SK-N-SH treated with all-trans-retinoic acid at 6 μM for 48 hours (cell line): ENCODE results near the gene TTC39A.

Source experiments
- ATAC-seq: fragments of 200-7000 bp; cut with Tn5 transposase; 3 replicates; pipeline ENCODE4 v1.9.1; 2020; ENCODE audit warnings: mild to moderate bottlenecking, moderate library complexity
- ARNTL ChIP-seq: fragments of 450-650 bp; formaldehyde crosslinking; IDR thresholded peaks from 2 replicates; pipeline ENCODE4 v1.5.0; 2020; ENCODE audit warnings: low read depth, mild to moderate bottlenecking, moderate library complexity, borderline replicate concordance
- BACH2 ChIP-seq: fragments of 250-450 bp; sonication (Bioruptor Pico); IDR thresholded peaks from 2 replicates; pipeline ENCODE4 v1.9.0; 2021; ENCODE audit warnings: mild to moderate bottlenecking, borderline replicate concordance
- CSDC2 ChIP-seq: fragments of 250-450 bp; sonication (Bioruptor Pico); IDR thresholded peaks from 2 replicates; pipeline ENCODE4 v1.5.0; 2020; ENCODE audit warnings: mild to moderate bottlenecking, moderate library complexity
- GLIS3 ChIP-seq: fragments of 250-450 bp; sonication (Bioruptor Pico); IDR thresholded peaks from 2 replicates; pipeline ENCODE4 v1.5.0; 2020; ENCODE audit warnings: mild to moderate bottlenecking, moderate library complexity
- ISL1 ChIP-seq: fragments of 250-450 bp; sonication (Bioruptor Pico); IDR thresholded peaks from 2 replicates; pipeline ENCODE4 v2.1.2; 2022; ENCODE audit warnings: mild to moderate bottlenecking, moderate library complexity
- OSR1 ChIP-seq: fragments of 250-450 bp; sonication (Bioruptor Pico); IDR thresholded peaks from 2 replicates; pipeline ENCODE4 v1.8.0; 2022; ENCODE audit warnings: moderate library complexity, mild to moderate bottlenecking, inconsistent platforms
- PATZ1 ChIP-seq: fragments of 250-450 bp; sonication (Bioruptor Pico); IDR thresholded peaks from 2 replicates; pipeline ENCODE4 v1.8.0; 2020; ENCODE audit warnings: mild to moderate bottlenecking, moderate library complexity, borderline replicate concordance
- PPARA ChIP-seq: fragments of 250-450 bp; sonication (Bioruptor Pico); IDR thresholded peaks from 2 replicates; pipeline ENCODE4 v1.5.0; 2020; ENCODE audit warnings: mild to moderate bottlenecking, borderline replicate concordance
- RARB ChIP-seq: fragments of 250-450 bp; sonication (Bioruptor Pico); IDR thresholded peaks from 2 replicates; pipeline ENCODE4 v1.8.0; 2021; ENCODE audit warnings: mild to moderate bottlenecking, moderate library complexity
- TOX ChIP-seq: fragments of 250-450 bp; sonication (Bioruptor Pico); IDR thresholded peaks from 2 replicates; pipeline ENCODE4 v1.8.0; 2021; ENCODE audit warnings: mild to moderate bottlenecking, moderate library complexity, borderline replicate concordance
- ZC3H10 ChIP-seq: fragments of 250-450 bp; sonication (Bioruptor Pico); IDR thresholded peaks from 2 replicates; pipeline ENCODE4 v1.5.1; 2021; ENCODE audit warnings: mild to moderate bottlenecking, moderate library complexity
- ZFP3 ChIP-seq: fragments of 250-450 bp; sonication (Bioruptor Pico); IDR thresholded peaks from 2 replicates; pipeline ENCODE4 v1.5.0; 2020; ENCODE audit warnings: mild to moderate bottlenecking, moderate library complexity
- ZFP30 ChIP-seq: fragments of 450-650 bp; formaldehyde crosslinking; IDR thresholded peaks from 2 replicates; pipeline ENCODE4 v1.5.0; 2022; ENCODE audit warnings: mild to moderate bottlenecking, moderate library complexity
- ZNF8 ChIP-seq: fragments of 450-650 bp; formaldehyde crosslinking; IDR thresholded peaks from 2 replicates; pipeline ENCODE4 v1.5.0; 2020; ENCODE audit warnings: mild to moderate bottlenecking, moderate library complexity
- TF ChIP-seq, protein P1 (sequence below): fragments of 250-450 bp; sonication (Bioruptor Pico); IDR thresholded peaks from 2 replicates; pipeline ENCODE4 v1.8.0; 2021; ENCODE audit warnings: low read depth, mild to moderate bottlenecking, moderate library complexity, borderline replicate concordance
- TF ChIP-seq, protein P2 (sequence below): fragments of 250-450 bp; sonication (Bioruptor Pico); IDR thresholded peaks from 2 replicates; pipeline ENCODE4 v1.5.1; 2021; ENCODE audit warnings: mild to moderate bottlenecking, moderate library complexity

The TTC39A gene

GRCh38 chr1:51310871-51311613 is 19.3 kb downstream of the TTC39A start (continued):
- no peak for TF ChIP-seq BACH2 (CRISPR knock-in tag)
- TF ChIP-seq OSR1 (CRISPR knock-in tag): no peak
- TF ChIP-seq, protein P1, sequence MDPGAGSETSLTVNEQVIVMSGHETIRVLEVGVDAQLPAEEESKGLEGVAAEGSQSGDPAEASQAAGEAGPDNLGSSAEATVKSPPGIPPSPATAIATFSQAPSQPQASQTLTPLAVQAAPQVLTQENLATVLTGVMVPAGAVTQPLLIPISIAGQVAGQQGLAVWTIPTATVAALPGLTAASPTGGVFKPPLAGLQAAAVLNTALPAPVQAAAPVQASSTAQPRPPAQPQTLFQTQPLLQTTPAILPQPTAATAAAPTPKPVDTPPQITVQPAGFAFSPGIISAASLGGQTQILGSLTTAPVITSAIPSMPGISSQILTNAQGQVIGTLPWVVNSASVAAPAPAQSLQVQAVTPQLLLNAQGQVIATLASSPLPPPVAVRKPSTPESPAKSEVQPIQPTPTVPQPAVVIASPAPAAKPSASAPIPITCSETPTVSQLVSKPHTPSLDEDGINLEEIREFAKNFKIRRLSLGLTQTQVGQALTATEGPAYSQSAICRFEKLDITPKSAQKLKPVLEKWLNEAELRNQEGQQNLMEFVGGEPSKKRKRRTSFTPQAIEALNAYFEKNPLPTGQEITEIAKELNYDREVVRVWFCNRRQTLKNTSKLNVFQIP: no peak
- no peak for TF ChIP-seq GLIS3 (CRISPR knock-in tag)
- TF ChIP-seq, all 23 proteins: peak for 0

- TF ChIP-seq, protein P1: no peak
- TF ChIP-seq OSR1 (CRISPR knock-in tag): no peak
- no peak for TF ChIP-seq ZFP30 (CRISPR knock-in tag)
- TF ChIP-seq, protein P2, sequence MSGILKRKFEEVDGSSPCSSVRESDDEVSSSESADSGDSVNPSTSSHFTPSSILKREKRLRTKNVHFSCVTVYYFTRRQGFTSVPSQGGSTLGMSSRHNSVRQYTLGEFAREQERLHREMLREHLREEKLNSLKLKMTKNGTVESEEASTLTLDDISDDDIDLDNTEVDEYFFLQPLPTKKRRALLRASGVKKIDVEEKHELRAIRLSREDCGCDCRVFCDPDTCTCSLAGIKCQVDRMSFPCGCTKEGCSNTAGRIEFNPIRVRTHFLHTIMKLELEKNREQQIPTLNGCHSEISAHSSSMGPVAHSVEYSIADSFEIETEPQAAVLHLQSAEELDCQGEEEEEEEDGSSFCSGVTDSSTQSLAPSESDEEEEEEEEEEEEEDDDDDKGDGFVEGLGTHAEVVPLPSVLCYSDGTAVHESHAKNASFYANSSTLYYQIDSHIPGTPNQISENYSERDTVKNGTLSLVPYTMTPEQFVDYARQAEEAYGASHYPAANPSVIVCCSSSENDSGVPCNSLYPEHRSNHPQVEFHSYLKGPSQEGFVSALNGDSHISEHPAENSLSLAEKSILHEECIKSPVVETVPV (CRISPR knock-in tag): no peak
- no peak for ATAC-seq
Observed at GRCh38 chr1:51309291-51309690, 21.1 kb downstream of the TTC39A start.

DNA sequence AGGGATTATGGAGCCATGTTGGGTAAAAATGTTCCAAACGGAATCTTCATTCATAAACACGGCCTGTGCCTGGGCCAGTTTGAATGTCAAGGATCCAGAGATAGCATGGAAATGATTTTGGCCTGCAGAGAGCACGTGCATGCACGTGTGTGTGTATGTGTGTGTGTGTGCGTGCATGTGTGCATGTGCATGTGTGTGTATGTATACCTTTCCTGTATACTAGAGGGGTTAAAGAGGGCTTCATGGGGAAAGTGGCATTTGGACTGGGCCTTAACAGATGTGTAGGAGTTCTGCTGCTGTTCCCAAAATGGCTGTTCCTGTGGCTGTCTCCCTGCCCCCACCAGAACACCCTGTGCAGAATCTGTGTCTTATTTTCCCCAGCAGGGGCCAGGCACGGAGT is 21.7 kb downstream of the TTC39A start:
- ATAC-seq: no peak
- TF ChIP-seq BACH2 (CRISPR knock-in tag): no peak
- TF ChIP-seq ZFP3 (CRISPR knock-in tag): peak; percentile 90
- no peak for TF ChIP-seq GLIS3 (CRISPR knock-in tag)

DNA sequence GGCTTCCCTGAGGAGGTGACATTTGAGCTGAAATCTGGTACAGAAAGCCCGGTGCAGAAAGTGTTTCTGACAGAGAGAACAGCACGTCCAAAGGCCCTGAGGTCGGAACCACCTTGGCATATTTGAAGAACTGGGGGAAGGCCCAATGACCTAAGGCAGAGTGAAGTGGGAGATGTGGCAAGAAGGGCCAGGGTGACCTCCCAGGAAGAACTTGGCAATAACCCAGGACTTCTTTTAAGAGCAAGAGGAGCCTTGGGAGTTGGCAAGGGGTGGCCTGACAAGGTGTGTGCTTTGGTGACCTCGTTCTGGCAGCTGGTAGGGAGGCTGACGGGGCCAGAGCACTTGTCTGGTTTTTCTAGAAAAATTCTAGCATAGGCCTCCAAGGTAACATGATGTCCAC is 23.4 kb downstream of the TTC39A start:
- ATAC-seq: no peak
- TF ChIP-seq ZC3H10 (CRISPR knock-in tag): no peak
- TF ChIP-seq, protein P2 (CRISPR knock-in tag): no peak
- no peak for TF ChIP-seq ARNTL
- TF ChIP-seq ISL1 (CRISPR knock-in tag): no peak
- no peak for TF ChIP-seq OSR1 (CRISPR knock-in tag)
- no peak for TF ChIP-seq ZNF8
- no peak for TF ChIP-seq PATZ1 (CRISPR knock-in tag)
- TF ChIP-seq ZFP3 (CRISPR knock-in tag): no peak
- TF ChIP-seq PPARA (CRISPR knock-in tag): no peak
- TF ChIP-seq TOX: no peak
- TF ChIP-seq RARB (CRISPR knock-in tag): no peak
- TF ChIP-seq CSDC2 (CRISPR knock-in tag): no peak

DNA sequence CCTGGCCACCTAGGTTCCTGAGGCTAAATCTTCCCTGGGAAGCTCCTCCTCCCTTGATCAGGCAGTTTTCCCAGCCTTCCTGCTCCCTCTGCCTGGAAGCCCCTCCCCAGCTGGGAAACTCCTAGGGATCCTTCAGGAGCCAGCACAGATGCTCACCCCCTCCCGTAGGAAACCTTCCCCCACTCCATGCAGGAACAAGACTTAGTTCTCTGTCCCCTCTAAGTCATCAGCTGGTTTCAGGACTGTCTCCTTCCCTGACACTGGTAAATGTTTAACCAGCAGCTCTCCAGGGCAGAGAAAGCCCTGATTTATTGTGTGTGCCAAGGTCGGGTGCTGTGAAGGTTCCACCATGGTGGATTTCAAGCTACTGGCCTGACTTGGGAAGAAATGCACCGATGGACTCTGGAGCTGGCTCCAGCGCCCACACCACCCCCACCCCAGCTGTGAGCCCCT is 25.0 kb downstream of the TTC39A start:
- TF ChIP-seq, protein P2 (CRISPR knock-in tag): no peak
- TF ChIP-seq GLIS3 (CRISPR knock-in tag): no peak
- TF ChIP-seq TOX: no peak
- no peak for TF ChIP-seq ZC3H10 (CRISPR knock-in tag)
- peak; percentile 58; the same call in 1 of the 2 replicates for TF ChIP-seq ZFP3 (CRISPR knock-in tag)
- no peak for ATAC-seq
